Measurements from ENCODE around the gene KCNMA1.

KCNMA1 gene

DNA sequence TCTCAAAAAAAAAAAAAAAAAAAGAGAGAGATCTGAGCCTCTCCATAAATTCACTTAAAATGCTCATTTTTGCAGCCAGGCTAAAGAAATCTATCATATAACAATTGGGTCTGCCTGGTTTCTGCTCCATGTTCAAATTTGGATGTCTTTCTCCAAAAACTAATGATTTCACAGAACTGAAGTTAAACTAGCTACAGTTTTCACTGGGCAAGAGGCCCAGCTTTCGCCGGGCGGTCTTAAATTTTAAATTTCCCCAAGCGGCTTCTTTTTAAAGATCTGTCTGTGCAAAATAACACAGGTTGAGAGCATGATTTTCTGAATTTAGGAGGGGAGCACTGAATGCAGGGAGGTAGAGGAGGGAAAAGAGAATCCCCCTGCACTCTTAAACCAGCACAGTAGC, 603.4 kb downstream of the KCNMA1 start:
- Histone ChIP-seq H3K9me3 (ENCODE audit: insufficient read depth, low read length) (no peaks in the 10 kb centered on the region), H4K20me1 (ENCODE audit: low read depth, low read length) (no peaks in the 10 kb centered on the region), H3K79me2 (ENCODE audit: insufficient read depth, low read length) (no peaks in the 10 kb centered on the region), H3K27ac (ENCODE audit: low read depth, low read length) (no peak overlapping the region), H3K9me2 (replicated peaks; ENCODE audit: insufficient read depth, low read length) (no peaks in the 10 kb centered on the region), H3F3A (ENCODE audit: insufficient read depth) (no peaks in the 10 kb centered on the region), H2AFZ (ENCODE audit: low read depth, low read length, severe bottlenecking) (no peak overlapping the region), H3K4me3 (ENCODE audit: insufficient read depth, low read length, poor library complexity, severe bottlenecking) (no peak overlapping the region), H3K27me3 (ENCODE audit: low read length) (no peaks in the 10 kb centered on the region), H3K9ac (ENCODE audit: low read length) (no peak overlapping the region), H3K4me2 (ENCODE audit: low read depth, low read length, poor library complexity, severe bottlenecking) (no peak overlapping the region), H3K36me3 (ENCODE audit: low read length) (no peaks in the 10 kb centered on the region)
- TF ChIP-seq EZH2phosphoT487 (conservative IDR thresholded peaks at IDR 0.05; ENCODE audit: low read length) = no peak
- TF ChIP-seq, protein P1, sequence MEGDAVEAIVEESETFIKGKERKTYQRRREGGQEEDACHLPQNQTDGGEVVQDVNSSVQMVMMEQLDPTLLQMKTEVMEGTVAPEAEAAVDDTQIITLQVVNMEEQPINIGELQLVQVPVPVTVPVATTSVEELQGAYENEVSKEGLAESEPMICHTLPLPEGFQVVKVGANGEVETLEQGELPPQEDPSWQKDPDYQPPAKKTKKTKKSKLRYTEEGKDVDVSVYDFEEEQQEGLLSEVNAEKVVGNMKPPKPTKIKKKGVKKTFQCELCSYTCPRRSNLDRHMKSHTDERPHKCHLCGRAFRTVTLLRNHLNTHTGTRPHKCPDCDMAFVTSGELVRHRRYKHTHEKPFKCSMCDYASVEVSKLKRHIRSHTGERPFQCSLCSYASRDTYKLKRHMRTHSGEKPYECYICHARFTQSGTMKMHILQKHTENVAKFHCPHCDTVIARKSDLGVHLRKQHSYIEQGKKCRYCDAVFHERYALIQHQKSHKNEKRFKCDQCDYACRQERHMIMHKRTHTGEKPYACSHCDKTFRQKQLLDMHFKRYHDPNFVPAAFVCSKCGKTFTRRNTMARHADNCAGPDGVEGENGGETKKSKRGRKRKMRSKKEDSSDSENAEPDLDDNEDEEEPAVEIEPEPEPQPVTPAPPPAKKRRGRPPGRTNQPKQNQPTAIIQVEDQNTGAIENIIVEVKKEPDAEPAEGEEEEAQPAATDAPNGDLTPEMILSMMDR (IDR thresholded peaks at IDR 0.05; ENCODE audit: insufficient read depth, low read length, poor library complexity, severe bottlenecking) = no peak

DNA sequence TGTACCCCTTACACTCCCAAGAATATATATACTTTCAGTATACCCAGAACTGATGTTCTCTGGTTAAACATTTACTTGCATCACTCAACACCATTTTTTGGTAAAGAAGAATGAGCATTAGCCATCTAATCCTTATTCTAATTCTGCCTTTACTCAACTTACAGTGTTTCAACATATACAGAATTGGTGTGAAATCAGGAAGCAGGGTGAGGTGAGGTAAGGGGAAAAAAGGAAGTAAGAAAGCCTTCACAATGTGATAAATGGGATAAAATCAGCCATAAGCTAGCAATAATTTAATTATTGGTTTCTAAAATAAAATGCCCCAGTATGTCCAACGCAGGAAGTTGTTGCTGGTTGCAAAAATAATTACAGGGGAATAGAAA, 605.4 kb downstream of the KCNMA1 start:
- no peak overlapping the region for H2AFZ ChIP-seq (ENCODE audit: low read depth, low read length, severe bottlenecking)
- no peaks in the 10 kb centered on the region for H3K79me2 ChIP-seq (ENCODE audit: insufficient read depth, low read length)
- no peaks in the 10 kb centered on the region for H3K27me3 ChIP-seq (ENCODE audit: low read length)
- no peaks in the 10 kb centered on the region for H3K9me2 ChIP-seq (replicated peaks; ENCODE audit: insufficient read depth, low read length)
- H3F3A ChIP-seq (ENCODE audit: insufficient read depth) = no peaks in the 10 kb centered on the region
- TF ChIP-seq, protein P1 (IDR thresholded peaks at IDR 0.05; ENCODE audit: insufficient read depth, low read length, poor library complexity, severe bottlenecking) = no peak
- no peak for TF ChIP-seq EZH2phosphoT487 (conservative IDR thresholded peaks at IDR 0.05; ENCODE audit: low read length)
- H3K9me3 ChIP-seq (ENCODE audit: insufficient read depth, low read length) = no peaks in the 10 kb centered on the region
- no peak overlapping the region for H3K4me2 ChIP-seq (ENCODE audit: low read depth, low read length, poor library complexity, severe bottlenecking)
- no peaks in the 10 kb centered on the region for H3K36me3 ChIP-seq (ENCODE audit: low read length)
- no peak overlapping the region for H3K9ac ChIP-seq (ENCODE audit: low read length)
- H4K20me1 ChIP-seq (ENCODE audit: low read depth, low read length) = no peaks in the 10 kb centered on the region
- H3K4me3 ChIP-seq (ENCODE audit: insufficient read depth, low read length, poor library complexity, severe bottlenecking) = no peak overlapping the region
- H3K27ac ChIP-seq (ENCODE audit: low read depth, low read length) = no peak overlapping the region

DNA sequence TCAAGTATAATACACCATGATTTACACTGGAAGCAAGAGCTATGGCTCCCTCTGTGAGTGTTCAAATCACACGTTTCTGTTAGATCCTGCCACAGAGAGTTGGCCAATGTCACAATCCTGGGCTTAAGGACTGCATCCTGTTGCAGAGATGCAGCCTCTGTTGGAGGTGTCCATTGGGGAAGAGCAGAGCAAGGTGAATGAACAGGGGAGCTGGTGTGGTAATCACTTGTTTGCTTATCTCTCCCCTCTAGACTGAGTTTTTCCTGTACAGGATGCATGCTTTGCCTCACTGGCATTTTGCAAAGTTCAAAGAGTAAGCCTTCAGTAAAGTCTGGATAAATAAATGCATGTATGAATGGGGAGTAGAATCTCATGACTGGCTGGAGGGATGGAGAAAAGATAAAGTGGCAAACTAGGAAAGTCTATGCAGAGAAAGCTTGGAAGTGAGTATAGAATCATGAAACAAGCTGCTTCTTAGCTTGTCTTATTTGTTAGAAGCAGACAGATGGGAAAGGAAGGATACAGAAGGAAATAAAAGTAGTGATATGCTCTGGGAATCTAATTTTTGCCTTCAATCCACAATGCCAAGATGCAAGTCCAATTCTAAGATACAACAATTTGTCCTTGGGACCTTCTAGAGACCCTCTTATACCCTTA, 605.9 kb downstream of the KCNMA1 start:
- no peak overlapping the region for H3K4me2 ChIP-seq (ENCODE audit: low read depth, low read length, poor library complexity, severe bottlenecking)
- no peaks in the 10 kb centered on the region for H4K20me1 ChIP-seq (ENCODE audit: low read depth, low read length)
- no peaks in the 10 kb centered on the region for H3K27me3 ChIP-seq (ENCODE audit: low read length)
- H3K36me3 ChIP-seq (ENCODE audit: low read length) = no peaks in the 10 kb centered on the region
- no peak overlapping the region for H3K27ac ChIP-seq (ENCODE audit: low read depth, low read length)
- no peaks in the 10 kb centered on the region for H3K79me2 ChIP-seq (ENCODE audit: insufficient read depth, low read length)
- H3F3A ChIP-seq (ENCODE audit: insufficient read depth) = no peaks in the 10 kb centered on the region
- H3K9ac ChIP-seq (ENCODE audit: low read length) = no peak overlapping the region
- TF ChIP-seq, protein P1 (IDR thresholded peaks at IDR 0.05; ENCODE audit: insufficient read depth, low read length, poor library complexity, severe bottlenecking) = no peak
- TF ChIP-seq EZH2phosphoT487 (conservative IDR thresholded peaks at IDR 0.05; ENCODE audit: low read length) = no peak
- H3K4me3 ChIP-seq (ENCODE audit: insufficient read depth, low read length, poor library complexity, severe bottlenecking) = no peak overlapping the region
- H3K9me3 ChIP-seq (ENCODE audit: insufficient read depth, low read length) = no peaks in the 10 kb centered on the region
- no peaks in the 10 kb centered on the region for H3K9me2 ChIP-seq (replicated peaks; ENCODE audit: insufficient read depth, low read length)
- H2AFZ ChIP-seq (ENCODE audit: low read depth, low read length, severe bottlenecking) = no peak overlapping the region

All from SU-DHL-6 (cell line).